HK-2 (cell line): Measurements from ENCODE around the gene TLR7.

Experiments
- DNase-seq: peaks from one replicate; pipeline ENCODE4 v3.0.0-alpha.2; 2018; ENCODE audit not compliant: unreplicated experiment

The TLR7 gene

DNA sequence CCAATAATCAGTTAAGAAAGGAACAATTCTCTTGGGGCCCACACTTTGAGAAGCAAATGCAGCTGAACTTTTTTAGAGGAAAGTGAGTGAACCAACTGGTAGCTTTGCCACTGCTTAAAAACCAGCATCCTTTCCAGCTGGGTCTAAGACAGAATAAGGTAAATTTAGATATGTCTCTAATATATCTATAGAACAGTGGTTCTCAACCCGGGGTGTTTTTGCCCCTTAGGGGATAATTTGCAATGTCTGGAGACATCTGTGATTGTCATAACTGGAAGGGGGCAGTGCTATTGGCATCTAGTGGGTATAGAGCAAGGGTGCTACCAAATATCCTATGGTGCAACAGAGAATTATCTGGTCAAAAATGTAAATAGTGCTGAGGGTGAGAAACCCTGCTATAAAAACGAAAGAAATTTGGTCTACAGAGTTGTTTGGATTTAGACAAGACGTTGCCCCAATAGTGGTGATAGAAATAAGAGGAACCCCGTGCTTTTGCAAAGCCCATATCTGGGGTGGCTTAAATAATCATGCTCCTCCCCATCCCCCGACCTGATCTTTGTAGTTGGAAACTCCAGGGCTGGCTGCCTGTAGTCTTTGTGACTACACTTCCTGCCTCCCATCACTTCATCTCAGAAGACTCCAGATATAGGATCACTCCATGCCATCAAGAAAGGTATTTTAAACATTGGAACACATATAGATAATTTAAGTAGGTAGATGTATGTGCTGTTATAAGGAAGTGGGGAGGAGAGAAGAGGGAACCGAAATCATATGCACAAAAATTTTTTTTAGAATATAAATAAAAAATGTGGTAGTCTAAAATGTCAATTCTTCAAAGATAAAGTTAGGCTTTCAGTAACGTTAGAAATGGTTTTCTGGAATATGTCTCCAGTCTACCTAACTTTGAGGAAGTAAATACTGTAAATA lies at the start of gene TLR7:
Gene TLR7, plus strand, starts transcription at position 622 of the 927 bp plus-strand sequence. CDS start 507 bp downstream, outside the sequence.
- no peak for DNase-seq

GRCh38 chrX:12817528-12817927 lies 49.3 kb upstream of the TLR7 start:
- DNase-seq: no peak

GRCh38 chrX:12819222-12819621 lies 47.6 kb upstream of the TLR7 start:
- no peak for DNase-seq

GRCh38 chrX:12820737-12821136 lies 46.1 kb upstream of the TLR7 start:
- no peak for DNase-seq

DNA sequence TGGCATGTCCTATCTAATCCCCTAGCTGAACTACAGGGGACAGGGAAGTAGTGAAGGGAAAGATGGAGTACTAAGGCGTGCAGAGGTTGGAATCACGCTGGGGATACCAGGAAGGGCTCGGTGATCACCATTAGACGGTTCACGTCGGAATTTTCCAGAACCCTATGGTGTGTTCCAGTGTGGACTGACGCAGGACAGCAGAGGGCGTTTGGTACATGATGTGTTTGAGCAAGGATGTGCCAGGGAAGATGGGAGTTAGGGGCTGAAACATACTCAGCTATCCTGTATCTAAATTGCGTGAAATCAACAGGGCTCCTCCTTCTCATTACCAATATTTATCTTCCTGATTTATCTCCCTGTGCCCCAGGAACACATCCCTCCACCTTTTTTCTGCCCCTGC lies 41.9 kb upstream of the TLR7 start:
- DNase-seq: no peak

- DNase-seq: peak; percentile 20
These were observed 41.1 kb upstream of the TLR7 start for GRCh38 chrX:12825801-12826200.

DNA sequence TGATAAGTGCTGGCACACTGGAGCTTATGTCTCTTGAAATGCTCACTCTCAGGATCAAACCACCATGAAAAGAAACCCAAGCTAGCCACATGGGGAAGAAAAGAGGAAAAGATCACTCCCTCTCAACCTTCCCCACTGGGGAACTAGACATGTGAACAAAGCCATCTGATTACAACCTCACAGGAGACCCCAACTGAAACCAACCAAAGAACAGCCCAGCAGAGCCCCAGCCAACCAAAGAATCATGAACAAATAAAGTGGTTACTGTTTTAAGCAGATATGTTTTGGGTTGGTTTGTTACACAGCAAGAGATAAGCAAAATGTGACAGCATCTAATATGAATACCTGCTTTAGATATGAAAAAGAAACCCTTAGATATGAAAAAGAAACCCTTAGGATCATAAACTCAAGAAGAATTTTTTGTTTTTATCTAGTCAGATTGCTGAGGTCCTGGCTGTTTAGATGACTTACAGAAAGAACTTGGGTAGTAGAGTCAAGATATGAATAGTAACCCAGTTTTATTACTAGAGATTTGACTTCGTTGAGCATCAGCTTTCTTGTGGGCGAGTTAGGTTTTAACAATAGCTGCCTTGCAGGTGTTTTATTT lies 23.7 kb upstream of the TLR7 start:
- DNase-seq: no peak

DNA sequence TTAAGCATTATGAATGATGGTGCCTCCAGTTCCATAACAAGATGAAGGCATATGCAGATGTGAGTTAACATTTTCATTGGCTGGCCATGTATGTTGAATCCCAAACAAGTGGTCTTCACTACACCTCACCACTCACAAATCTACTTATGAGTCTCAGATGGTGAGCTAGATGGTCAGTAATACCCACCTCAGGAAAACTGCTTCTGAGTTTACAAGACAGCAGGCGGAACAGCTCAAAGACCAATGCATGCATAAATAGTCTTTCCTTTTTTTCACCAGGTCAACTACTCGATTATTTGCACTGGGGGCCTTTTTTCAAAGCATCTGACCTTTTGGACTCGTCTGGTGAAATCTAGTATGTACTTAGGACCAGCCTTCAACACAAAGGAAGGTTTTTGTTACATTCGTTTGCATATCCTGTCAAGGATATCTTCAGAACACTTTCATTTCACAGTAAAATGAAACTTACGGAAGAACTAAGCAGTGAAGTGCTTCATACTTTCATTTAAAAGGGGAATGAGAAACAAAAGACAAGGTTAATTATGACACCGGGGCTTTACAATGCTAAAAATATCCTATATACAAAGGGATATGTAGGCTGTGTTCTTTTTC lies 23.1 kb upstream of the TLR7 start:
- DNase-seq: no peak

GRCh38 chrX:12844319-12844718 lies 22.6 kb upstream of the TLR7 start:
- DNase-seq: no peak

- DNase-seq: no peak
These were observed 1.5 kb upstream of the TLR7 start for GRCh38 chrX:12865359-12865758.

GRCh38 chrX:12867685-12868084 lies 813 bp downstream of the TLR7 start:
- DNase-seq: no peak

DNA sequence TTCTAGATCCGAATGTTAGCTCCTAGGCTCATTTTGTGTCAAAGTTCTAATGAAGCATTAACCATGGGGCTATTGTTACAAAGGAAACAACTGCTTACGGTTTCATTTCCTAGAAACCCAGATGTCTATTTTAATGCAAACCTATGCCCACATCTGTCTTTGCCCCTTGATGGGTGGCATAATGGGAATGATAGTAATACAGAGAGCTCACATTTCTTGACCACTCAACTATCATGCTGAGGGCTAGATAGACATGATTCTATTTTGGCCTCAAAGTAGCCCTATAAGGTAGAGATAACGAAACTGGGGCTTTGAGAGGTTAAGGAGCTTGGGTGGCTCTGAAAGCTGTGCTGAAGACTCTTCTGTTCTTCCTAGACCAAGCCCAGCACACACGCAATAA lies 1.9 kb downstream of the TLR7 start:
- no peak for DNase-seq

DNA sequence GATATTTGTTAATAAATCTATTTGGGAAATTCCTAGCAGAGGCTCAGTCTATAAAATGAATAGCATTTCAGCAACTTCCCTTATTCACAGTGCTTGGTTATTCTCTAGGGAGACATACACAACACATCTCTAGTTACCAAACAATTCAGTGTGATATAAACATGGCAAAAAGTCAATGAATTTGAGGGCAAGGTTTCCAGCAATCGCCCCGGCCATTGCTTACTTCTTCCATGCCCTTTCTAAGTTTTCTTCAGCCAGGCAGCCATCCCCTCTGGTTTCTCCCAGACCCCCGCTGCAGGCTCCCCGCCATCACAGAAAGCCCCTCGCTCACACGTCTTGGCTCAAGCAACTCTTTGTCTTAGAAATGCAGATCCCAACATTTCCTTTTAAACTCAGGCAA lies 4.4 kb downstream of the TLR7 start:
- no peak for DNase-seq

DNA sequence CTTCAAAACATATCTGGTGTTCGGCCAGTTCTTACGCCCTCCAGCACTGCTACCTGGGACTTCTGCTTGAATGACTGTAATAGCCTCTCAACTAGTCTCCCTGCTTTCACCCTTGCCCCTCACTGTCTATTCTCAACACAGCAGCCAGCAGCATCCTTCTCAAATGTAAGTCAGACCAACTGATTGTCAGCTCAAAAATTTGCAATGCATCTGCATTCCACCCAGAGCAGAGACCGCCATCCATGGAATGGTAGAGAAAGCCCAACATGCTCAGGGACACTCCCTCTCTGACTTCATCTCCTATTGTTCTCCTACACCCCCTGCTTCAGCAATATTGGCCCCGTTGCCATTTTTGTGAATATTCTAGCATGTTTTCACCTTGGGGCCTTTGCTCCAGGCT lies 5.9 kb downstream of the TLR7 start:
- DNase-seq: no peak

DNA sequence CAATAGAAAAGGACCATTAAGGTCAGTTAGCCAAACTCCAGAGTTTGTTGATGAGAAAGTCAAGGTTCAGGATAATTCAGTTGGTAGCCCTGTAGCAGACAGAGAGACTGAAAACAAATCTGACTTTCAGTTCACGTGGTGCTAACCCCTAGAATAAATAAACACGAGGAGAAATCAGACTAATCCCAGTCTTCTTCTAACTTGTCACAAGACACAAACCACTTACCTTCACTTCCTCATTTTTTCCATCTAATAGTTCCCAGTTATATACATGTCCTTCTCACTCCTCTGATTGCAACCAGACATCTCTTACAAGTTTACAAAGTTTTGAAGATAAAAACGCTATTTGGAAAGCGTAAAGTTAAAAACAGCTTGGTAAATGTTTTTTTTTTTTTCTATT lies 7.7 kb downstream of the TLR7 start:
- no peak for DNase-seq

DNA sequence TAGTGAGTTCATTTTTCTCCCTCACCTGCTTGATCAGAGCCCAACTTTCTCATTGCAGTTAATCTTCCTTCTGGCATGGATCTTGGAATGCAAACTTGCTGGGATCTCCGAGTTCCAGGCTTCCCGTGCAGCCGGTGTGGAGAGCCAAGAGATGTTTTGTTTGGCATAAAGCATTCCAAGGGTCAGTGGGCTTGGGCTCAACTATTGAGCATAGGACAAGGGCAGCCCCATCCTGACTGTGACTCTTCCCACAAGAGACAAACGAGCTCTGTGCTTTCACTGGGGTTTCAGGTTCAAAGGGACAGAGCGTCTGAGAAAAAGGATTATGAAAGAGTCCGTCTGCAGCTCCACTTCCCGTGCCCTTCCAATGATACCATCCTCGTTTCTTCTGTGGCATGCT lies 10.5 kb downstream of the TLR7 start:
- no peak for DNase-seq

DNA sequence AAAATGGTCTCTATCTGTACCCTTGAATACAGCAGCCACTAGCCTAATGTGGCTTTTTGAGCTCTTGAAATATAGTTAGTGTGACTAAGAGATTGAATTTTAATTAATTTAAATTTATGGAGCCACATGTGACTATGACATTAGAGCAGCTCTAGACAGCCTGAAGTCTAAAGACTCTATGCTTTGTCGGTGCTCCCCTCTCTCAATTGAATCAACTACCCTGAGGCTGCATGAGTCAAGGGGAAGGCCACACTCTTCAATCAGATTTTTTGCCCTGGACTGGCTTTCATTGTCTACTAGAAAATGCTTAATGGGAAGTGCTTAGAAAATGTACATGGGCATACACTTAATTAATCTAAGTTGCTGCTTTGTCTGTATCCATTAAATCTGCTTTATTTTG lies 11.7 kb downstream of the TLR7 start:
- DNase-seq: no peak

- no peak for DNase-seq
These were observed 15.0 kb downstream of the TLR7 start for GRCh38 chrX:12881914-12882313.

DNA sequence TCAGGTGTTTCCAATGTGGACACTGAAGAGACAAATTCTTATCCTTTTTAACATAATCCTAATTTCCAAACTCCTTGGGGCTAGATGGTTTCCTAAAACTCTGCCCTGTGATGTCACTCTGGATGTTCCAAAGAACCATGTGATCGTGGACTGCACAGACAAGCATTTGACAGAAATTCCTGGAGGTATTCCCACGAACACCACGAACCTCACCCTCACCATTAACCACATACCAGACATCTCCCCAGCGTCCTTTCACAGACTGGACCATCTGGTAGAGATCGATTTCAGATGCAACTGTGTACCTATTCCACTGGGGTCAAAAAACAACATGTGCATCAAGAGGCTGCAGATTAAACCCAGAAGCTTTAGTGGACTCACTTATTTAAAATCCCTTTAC lies 18.6 kb downstream of the TLR7 start:
- DNase-seq: no peak

DNA sequence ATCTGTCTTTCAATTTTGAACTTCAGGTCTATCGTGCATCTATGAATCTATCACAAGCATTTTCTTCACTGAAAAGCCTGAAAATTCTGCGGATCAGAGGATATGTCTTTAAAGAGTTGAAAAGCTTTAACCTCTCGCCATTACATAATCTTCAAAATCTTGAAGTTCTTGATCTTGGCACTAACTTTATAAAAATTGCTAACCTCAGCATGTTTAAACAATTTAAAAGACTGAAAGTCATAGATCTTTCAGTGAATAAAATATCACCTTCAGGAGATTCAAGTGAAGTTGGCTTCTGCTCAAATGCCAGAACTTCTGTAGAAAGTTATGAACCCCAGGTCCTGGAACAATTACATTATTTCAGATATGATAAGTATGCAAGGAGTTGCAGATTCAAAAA lies 19.7 kb downstream of the TLR7 start:
- no peak for DNase-seq

GRCh38 chrX:12887141-12887540 lies 20.3 kb downstream of the TLR7 start:
- no peak for DNase-seq

DNA sequence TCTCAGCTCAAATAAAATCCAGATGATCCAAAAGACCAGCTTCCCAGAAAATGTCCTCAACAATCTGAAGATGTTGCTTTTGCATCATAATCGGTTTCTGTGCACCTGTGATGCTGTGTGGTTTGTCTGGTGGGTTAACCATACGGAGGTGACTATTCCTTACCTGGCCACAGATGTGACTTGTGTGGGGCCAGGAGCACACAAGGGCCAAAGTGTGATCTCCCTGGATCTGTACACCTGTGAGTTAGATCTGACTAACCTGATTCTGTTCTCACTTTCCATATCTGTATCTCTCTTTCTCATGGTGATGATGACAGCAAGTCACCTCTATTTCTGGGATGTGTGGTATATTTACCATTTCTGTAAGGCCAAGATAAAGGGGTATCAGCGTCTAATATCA lies 20.9 kb downstream of the TLR7 start:
- DNase-seq: no peak

DNA sequence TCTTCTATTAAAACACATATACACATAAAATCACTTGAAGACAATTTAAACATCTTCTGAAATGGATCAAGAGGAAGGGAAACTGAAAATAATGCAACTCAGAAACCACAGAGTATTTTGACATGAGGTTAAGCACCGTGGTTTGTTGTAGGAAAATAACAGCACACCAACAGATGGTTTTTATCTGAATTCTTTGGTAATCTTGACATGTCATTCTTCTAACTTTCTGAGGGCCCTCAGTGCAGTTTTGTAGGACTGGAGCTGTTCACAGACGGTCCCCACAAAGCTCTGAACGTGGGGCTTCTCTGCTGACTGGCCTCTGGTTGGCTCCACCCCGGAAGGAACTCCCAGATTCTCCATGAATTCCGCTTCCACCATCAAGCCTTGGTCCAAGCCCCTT lies 23.6 kb downstream of the TLR7 start:
- no peak for DNase-seq
